H9 (cell line): ENCODE data around the gene ZBTB44. TPM values are rescaled to one million over a fixed set of nuclear protein-coding genes. Genes with fewer than 3 reads are reported as not detected.

ENCODE experiments used
- DNase-seq: peaks from one replicate; pipeline ENCODE4 v3.0.0-alpha.2; 2017
- H2AFZ ChIP-seq: one replicate; pipeline ENCODE4 v1.6.1; 2013; ENCODE audit warnings: mild to moderate bottlenecking, low read length, control low read depth, moderate library complexity
- H2AK5ac ChIP-seq: 2 replicates; pipeline ENCODE4 v1.6.1; 2013; ENCODE audit warnings: low read length, control low read depth, mixed read lengths; ENCODE audit not compliant: insufficient read length
- H2BK120ac ChIP-seq: one replicate; pipeline ENCODE4 v1.6.1; 2013; ENCODE audit warnings: low read depth, mild to moderate bottlenecking, low read length, control low read depth, inconsistent platforms; ENCODE audit not compliant: poor library complexity, severe bottlenecking
- H2BK12ac ChIP-seq: 2 replicates; pipeline ENCODE4 v1.6.1; 2013; ENCODE audit warnings: low read length, control low read depth, mixed read lengths, low read depth; ENCODE audit not compliant: insufficient read length
- H2BK15ac ChIP-seq: 2 replicates; pipeline ENCODE4 v1.6.1; 2013; ENCODE audit warnings: low read depth, low read length, control low read depth
- H2BK20ac ChIP-seq: one replicate; pipeline ENCODE4 v1.6.1; 2013; ENCODE audit warnings: low read depth, mild to moderate bottlenecking, low read length, control low read depth, inconsistent platforms; ENCODE audit not compliant: poor library complexity, severe bottlenecking
- H2BK5ac ChIP-seq: 2 replicates; pipeline ENCODE4 v1.6.1; 2013; ENCODE audit warnings: low read length, control low read depth, mixed read lengths; ENCODE audit not compliant: insufficient read length
- H3K14ac ChIP-seq: 2 replicates; pipeline ENCODE4 v1.6.1; 2013; ENCODE audit warnings: low read length, control low read depth; ENCODE audit not compliant: insufficient read depth
- H3K18ac ChIP-seq: 2 replicates; pipeline ENCODE4 v1.6.1; 2013; ENCODE audit warnings: low read depth, mild to moderate bottlenecking, mixed read lengths, low read length, control low read depth; ENCODE audit not compliant: insufficient read length
- H3K23ac ChIP-seq: 2 replicates; pipeline ENCODE4 v1.6.1; 2013; ENCODE audit warnings: low read length, control low read depth, mixed read lengths, low read depth; ENCODE audit not compliant: insufficient read length
- H3K23me2 ChIP-seq: 2 replicates; pipeline ENCODE4 v1.6.1; 2013; ENCODE audit warnings: low read depth, mild to moderate bottlenecking, mixed read lengths, low read length, control low read depth; ENCODE audit not compliant: insufficient read length, poor library complexity, severe bottlenecking
- H3K27ac ChIP-seq: 2 replicates; pipeline ENCODE4 v1.5.1; 2013; ENCODE audit warnings: low read length, control low read depth, mixed read lengths, low read depth; ENCODE audit not compliant: insufficient read length
- H3K27me3 ChIP-seq: 2 replicates; pipeline ENCODE4 v1.6.1; 2013; ENCODE audit warnings: low read length, control low read depth, inconsistent platforms; ENCODE audit not compliant: insufficient read depth
- H3K4ac ChIP-seq: 2 replicates; pipeline ENCODE4 v1.6.1; 2013; ENCODE audit warnings: low read depth, mild to moderate bottlenecking, control low read depth, inconsistent platforms, low read length, moderate library complexity
- H3K4me1 ChIP-seq: 2 replicates; pipeline ENCODE4 v1.6.1; 2013; ENCODE audit warnings: low read length, control low read depth, inconsistent platforms; ENCODE audit not compliant: insufficient read depth
- H3K4me2 ChIP-seq: 2 replicates; pipeline ENCODE4 v1.6.1; 2013; ENCODE audit warnings: low read length, control low read depth, mixed read lengths; ENCODE audit not compliant: insufficient read length, insufficient read depth
- H3K56ac ChIP-seq: 2 replicates; pipeline ENCODE4 v1.6.1; 2013; ENCODE audit warnings: low read depth, mild to moderate bottlenecking, mixed read lengths, low read length, control low read depth; ENCODE audit not compliant: insufficient read length
- H3K79me1 ChIP-seq: 2 replicates; pipeline ENCODE4 v1.6.1; 2013; ENCODE audit warnings: low read depth, mild to moderate bottlenecking, moderate library complexity, low read length, control low read depth, inconsistent platforms; ENCODE audit not compliant: insufficient read depth, poor library complexity, severe bottlenecking
- H3K79me2 ChIP-seq: 2 replicates; pipeline ENCODE4 v1.6.1; 2013; ENCODE audit warnings: low read length, control low read depth, inconsistent platforms; ENCODE audit not compliant: insufficient read depth
- H3K9ac ChIP-seq: 2 replicates; pipeline ENCODE4 v1.6.1; 2013; ENCODE audit warnings: low read length, control low read depth, mixed read lengths; ENCODE audit not compliant: insufficient read length; ENCODE audit errors: extremely low read depth
- H3K9me3 ChIP-seq: one replicate; pipeline ENCODE4 v1.6.1; 2013; ENCODE audit warnings: low read depth, low read length, inconsistent platforms; ENCODE audit not compliant: control insufficient read depth
- H3T11ph ChIP-seq: one replicate; pipeline ENCODE4 v1.6.1; 2013; ENCODE audit warnings: mild to moderate bottlenecking, low read length, control low read depth, inconsistent platforms
- H4K20me1 ChIP-seq: one replicate; pipeline ENCODE4 v1.6.1; 2013; ENCODE audit not compliant: control insufficient read depth, insufficient read length, insufficient read depth
- H4K5ac ChIP-seq: 2 replicates; pipeline ENCODE4 v1.6.1; 2013; ENCODE audit warnings: low read depth, mild to moderate bottlenecking, mixed read lengths, low read length, control low read depth; ENCODE audit not compliant: insufficient read length
- H4K8ac ChIP-seq: replicated peaks from 2 replicates; pipeline ENCODE4 v1.6.1; 2013; ENCODE audit warnings: low read length, control low read depth, mixed read lengths, low read depth; ENCODE audit not compliant: insufficient read length
- H4K91ac ChIP-seq: 2 replicates; pipeline ENCODE4 v1.6.1; 2013; ENCODE audit warnings: low read depth, mild to moderate bottlenecking, moderate library complexity, mixed read lengths, low read length, control low read depth; ENCODE audit not compliant: insufficient read length
- H3K27ac Mint-ChIP-seq, 3 experiments: 2 replicates in 2 of 3; 3 replicates in 1 of 3; pipeline ENCODE4 v1.8.0; 2020 to 2021; ENCODE audit warnings: mixed read lengths in 3 of 3, mild to moderate bottlenecking in 1 of 3, moderate library complexity in 1 of 3
- H3K27me3 Mint-ChIP-seq: 2 replicates; pipeline ENCODE4 v1.8.0; 2021; ENCODE audit warnings: low read depth, mild to moderate bottlenecking, moderate library complexity, mixed read lengths
- H3K36me3 Mint-ChIP-seq, 3 experiments: 2 replicates in 2 of 3; 3 replicates in 1 of 3; pipeline ENCODE4 v1.8.0; 2020 to 2021; ENCODE audit warnings: low read depth in 3 of 3, mixed read lengths in 3 of 3; ENCODE audit not compliant: insufficient read depth in 1 of 3
- H3K4me1 Mint-ChIP-seq, 2 experiments: 2 replicates each; pipeline ENCODE4 v1.8.0; 2020; ENCODE audit warnings: mixed read lengths in 2 of 2
- H3K4me3 Mint-ChIP-seq, 2 experiments: 2 replicates in 1 of 2; 3 replicates in 1 of 2; pipeline ENCODE4 v1.8.0; 2020 to 2021; ENCODE audit warnings: mild to moderate bottlenecking in 2 of 2, mixed read lengths in 2 of 2, moderate library complexity in 1 of 2
- H3K9me3 Mint-ChIP-seq, 2 experiments: 2 replicates in 1 of 2; 3 replicates in 1 of 2; pipeline ENCODE4 v1.8.0; 2020; ENCODE audit warnings: mild to moderate bottlenecking in 2 of 2, mixed read lengths in 2 of 2, moderate library complexity in 1 of 2
- CTCF ChIP-seq: fragments of 200-600 bp; sonication (generic); conservative IDR thresholded peaks from 3 replicates; pipeline ENCODE4 v1.8.0; 2021; ENCODE audit warnings: antibody characterized with exemption, mild to moderate bottlenecking
- WGBS: extraction: QIAGEN DNeasy Blood & Tissue Kit; methylation state at CpG from one replicate; pipeline ENCODE4 v1.1.7; 2013; ENCODE audit warnings: missing lambda C conversion rate, low lambda C conversion rate, mixed read lengths; ENCODE audit not compliant: insufficient read length; ENCODE audit errors: extremely low coverage; 5-methylcytosine and 5-hydroxymethylcytosine counted together
- total RNA-seq: library from RNA; stranded (reverse); gene quantifications from 2 replicates; pipeline ENCODE4 v1.2.1, GENCODE V29; 2021

The ZBTB44 gene
- total RNA-seq, 1 experiment from 2014 or later = 67.7 TPM

GRCh38 chr11:130212431-130212961 lies 102.2 kb downstream of the ZBTB44 start:
- Mint-ChIP-seq H3K9me3 (no peaks in the 10 kb centered on the region; a peak in 1 of 5 replicates), H3K27me3 (peaks cover 4% of the 10 kb centered on the region), H3K27ac (no peak overlapping the region; a peak in 1 of 7 replicates), H3K4me1 (peaks cover 18% of the 10 kb centered on the region in 2 experiments), H3K36me3 (no peaks in the 10 kb centered on the region; a peak in 1 of 7 replicates), H3K4me3 (no peak overlapping the region)
- Histone ChIP-seq H3K14ac (no peak overlapping the region), H4K5ac (no peak overlapping the region), H3K56ac (no peak overlapping the region), H3K23me2 (no peaks in the 10 kb centered on the region), H3K4me1 (no peaks in the 10 kb centered on the region; the same call in 1 of the 2 replicates), H3T11ph (no peak overlapping the region), H4K20me1 (no peaks in the 10 kb centered on the region), H3K79me2 (no peaks in the 10 kb centered on the region), H2BK120ac (no peak overlapping the region), H3K79me1 (no peaks in the 10 kb centered on the region), H3K9ac (no peak overlapping the region), H2BK15ac (no peak overlapping the region), H3K27me3 (no peaks in the 10 kb centered on the region), H3K27ac (no peak overlapping the region), H2AK5ac (no peak overlapping the region), H3K23ac (no peak overlapping the region), H2BK20ac (no peak overlapping the region), H2BK5ac (no peak overlapping the region), H3K18ac (no peak overlapping the region), H4K8ac (no peak overlapping the region), H3K4me2 (no peak overlapping the region), H4K91ac (no peak overlapping the region), H2AFZ (no peak overlapping the region), H3K9me3 (no peaks in the 10 kb centered on the region), H2BK12ac (no peak overlapping the region), H3K4ac (no peak overlapping the region)
- TF ChIP-seq CTCF = no peak
- DNase-seq = peak; percentile 27
- WGBS = no CpG with 5 or more reads among the region's 11 CpGs
